ENCODE data around the gene ISCA1. TPM values are rescaled to one million over a fixed set of nuclear protein-coding genes. Genes with fewer than 3 reads are reported as not detected.

Gene ISCA1
- total and polyA plus RNA-seq, 2 donors (not counting 1 experiment from before 2014, with no cell fraction given): 19.2 to 44.8 TPM

DNA sequence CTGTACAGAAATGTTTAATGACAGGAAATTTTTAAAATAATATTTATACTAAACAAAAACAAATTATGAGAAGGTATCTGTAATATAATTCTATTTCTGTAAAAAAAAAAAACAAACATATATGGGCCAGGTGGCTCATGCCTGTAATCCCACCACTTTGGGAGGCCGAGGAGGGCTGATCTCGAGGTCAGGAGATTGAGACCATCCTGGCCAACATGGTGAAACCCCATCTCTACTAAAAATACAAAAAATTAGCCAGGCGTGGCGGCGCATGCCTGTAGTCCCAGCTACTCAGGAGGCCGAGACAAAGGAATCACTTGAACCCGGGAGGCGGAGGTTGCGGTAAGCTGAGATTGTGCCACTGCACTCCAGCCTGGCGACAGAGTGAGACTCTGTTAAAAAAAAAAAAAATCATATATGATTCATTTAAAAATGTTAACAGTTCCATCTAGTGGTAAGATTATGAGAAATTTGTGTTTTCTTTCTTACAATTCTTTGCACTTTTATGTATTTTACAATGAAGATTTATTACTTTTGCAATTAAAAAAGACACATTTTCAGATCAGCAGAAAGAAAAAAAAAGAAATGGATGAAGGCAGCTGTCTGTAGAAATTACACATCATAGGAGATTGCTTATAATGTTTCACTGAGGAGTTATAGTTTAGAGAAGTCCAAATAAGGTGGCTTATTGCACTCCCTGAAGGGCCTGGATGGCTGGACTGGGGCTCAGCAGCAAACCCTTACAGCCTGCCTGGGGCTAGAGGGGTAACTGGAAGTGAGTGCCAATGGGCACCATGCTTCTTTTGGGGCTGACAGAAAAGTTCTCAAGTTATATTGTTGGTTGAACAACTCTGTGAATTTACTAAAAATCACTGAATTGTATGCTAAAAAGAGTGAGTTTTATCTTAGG lies 43.2 kb downstream of the ISCA1 start:
- Histone ChIP-seq H3K36me3 (ENCODE audit: control insufficient read depth, insufficient read depth, low read length) (no peaks in the 10 kb centered on the region), H3K4me1 (ENCODE audit: control insufficient read depth, extremely low read depth, insufficient read depth, low read length) (peaks cover 3% of the 10 kb centered on the region), H2AFZ (ENCODE audit: low read length) (no peak overlapping the region), H3K79me2 (ENCODE audit: control insufficient read depth, insufficient read depth, low read length) (no peaks in the 10 kb centered on the region), H3K4me3 (replicated peaks in 1 of 4; ENCODE audit: control extremely low read depth in 1 of 4, insufficient read depth in 1 of 4, low read depth in 3 of 4, low read length in 4 of 4) (no peak overlapping the region), H3K27ac (ENCODE audit: insufficient read depth, low read length) (no peak overlapping the region), H4K20me1 (ENCODE audit: control insufficient read depth, extremely low read depth, insufficient read depth, low read length) (no peaks in the 10 kb centered on the region), H3K27me3 (ENCODE audit: control insufficient read depth, insufficient read depth, low read length) (no peaks in the 10 kb centered on the region), H3K9me3 (ENCODE audit: control insufficient read depth, insufficient read depth, low read depth, low read length) (no peaks in the 10 kb centered on the region), H3K4me2 (ENCODE audit: extremely low read depth, insufficient read depth, low read length) (no peak overlapping the region), H3K9ac (ENCODE audit: insufficient read depth, low read length) (no peak overlapping the region)
- peak in 1 of 2 donors; percentile 31 for DNase-seq (ENCODE audit: low read depth in 2 of 2)
- TF ChIP-seq, protein P1, sequence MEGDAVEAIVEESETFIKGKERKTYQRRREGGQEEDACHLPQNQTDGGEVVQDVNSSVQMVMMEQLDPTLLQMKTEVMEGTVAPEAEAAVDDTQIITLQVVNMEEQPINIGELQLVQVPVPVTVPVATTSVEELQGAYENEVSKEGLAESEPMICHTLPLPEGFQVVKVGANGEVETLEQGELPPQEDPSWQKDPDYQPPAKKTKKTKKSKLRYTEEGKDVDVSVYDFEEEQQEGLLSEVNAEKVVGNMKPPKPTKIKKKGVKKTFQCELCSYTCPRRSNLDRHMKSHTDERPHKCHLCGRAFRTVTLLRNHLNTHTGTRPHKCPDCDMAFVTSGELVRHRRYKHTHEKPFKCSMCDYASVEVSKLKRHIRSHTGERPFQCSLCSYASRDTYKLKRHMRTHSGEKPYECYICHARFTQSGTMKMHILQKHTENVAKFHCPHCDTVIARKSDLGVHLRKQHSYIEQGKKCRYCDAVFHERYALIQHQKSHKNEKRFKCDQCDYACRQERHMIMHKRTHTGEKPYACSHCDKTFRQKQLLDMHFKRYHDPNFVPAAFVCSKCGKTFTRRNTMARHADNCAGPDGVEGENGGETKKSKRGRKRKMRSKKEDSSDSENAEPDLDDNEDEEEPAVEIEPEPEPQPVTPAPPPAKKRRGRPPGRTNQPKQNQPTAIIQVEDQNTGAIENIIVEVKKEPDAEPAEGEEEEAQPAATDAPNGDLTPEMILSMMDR (conservative IDR thresholded peaks at IDR 0.05 in 1 of 2, IDR thresholded peaks at IDR 0.05 in 1 of 2; ENCODE audit: low read depth in 1 of 2, low read length in 2 of 2): no peak
- no peak for TF ChIP-seq EZH2 (IDR thresholded peaks at IDR 0.05; ENCODE audit: low read length, missing control alignments)

DNA sequence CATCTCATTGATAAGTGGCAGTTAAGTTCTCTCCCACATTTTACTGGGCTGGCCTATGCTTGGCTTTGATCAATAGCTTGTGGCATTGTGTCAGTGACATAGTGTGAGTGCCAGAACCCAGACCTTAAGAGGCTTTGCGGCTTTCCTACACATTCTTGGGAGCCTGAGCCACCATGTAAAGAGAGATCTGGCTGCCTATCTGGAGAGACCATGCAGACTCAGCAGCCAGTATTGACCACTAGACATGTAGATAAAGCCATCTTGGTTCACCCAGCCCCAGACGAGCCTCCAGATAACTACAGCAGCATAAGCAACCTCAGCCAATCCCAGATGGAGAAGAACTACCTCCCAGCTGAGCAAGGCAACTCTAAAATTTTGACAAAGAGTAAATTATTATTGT lies 51.5 kb downstream of the ISCA1 start:
- H4K20me1 ChIP-seq (ENCODE audit: control insufficient read depth, extremely low read depth, insufficient read depth, low read length): no peaks in the 10 kb centered on the region
- H3K4me2 ChIP-seq (ENCODE audit: extremely low read depth, insufficient read depth, low read length): no peak overlapping the region
- H3K9me3 ChIP-seq (ENCODE audit: control insufficient read depth, insufficient read depth, low read depth, low read length): no peaks in the 10 kb centered on the region
- TF ChIP-seq, protein P1 (conservative IDR thresholded peaks at IDR 0.05 in 1 of 2, IDR thresholded peaks at IDR 0.05 in 1 of 2; ENCODE audit: low read depth in 1 of 2, low read length in 2 of 2): no peak
- H3K4me1 ChIP-seq (ENCODE audit: control insufficient read depth, extremely low read depth, insufficient read depth, low read length): no peaks in the 10 kb centered on the region
- no peaks in the 10 kb centered on the region for H3K79me2 ChIP-seq (ENCODE audit: control insufficient read depth, insufficient read depth, low read length)
- H3K36me3 ChIP-seq (ENCODE audit: control insufficient read depth, insufficient read depth, low read length): no peaks in the 10 kb centered on the region
- no peaks in the 10 kb centered on the region for H3K27me3 ChIP-seq (ENCODE audit: control insufficient read depth, insufficient read depth, low read length)
- no peak overlapping the region for H3K9ac ChIP-seq (ENCODE audit: insufficient read depth, low read length)
- H3K4me3 ChIP-seq (replicated peaks in 1 of 4; ENCODE audit: control extremely low read depth in 1 of 4, insufficient read depth in 1 of 4, low read depth in 3 of 4, low read length in 4 of 4): no peak overlapping the region
- no peak overlapping the region for H2AFZ ChIP-seq (ENCODE audit: low read length)
- no peak overlapping the region for H3K27ac ChIP-seq (ENCODE audit: insufficient read depth, low read length)
- peak in 1 of 2 donors; percentile 13 for DNase-seq (ENCODE audit: low read depth in 2 of 2)

DNA sequence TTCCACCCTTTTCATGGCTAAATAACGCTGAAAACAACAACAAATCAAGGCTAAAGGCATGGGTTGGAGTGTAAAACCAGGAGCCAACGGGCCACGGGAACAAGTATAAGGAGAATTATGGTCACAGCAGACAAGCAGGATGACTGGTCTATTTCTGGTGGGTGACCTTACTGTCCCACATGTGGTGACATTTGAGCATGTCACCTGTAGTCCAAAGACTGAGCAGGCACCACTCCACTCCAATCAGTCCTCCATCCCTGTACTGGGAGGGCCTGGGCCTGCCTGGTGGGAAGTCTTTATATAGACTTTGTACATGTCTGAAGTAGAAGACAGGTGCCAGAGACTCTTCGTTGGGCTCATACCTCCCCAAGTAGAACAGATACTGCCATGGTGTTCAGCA lies 59.7 kb downstream of the ISCA1 start:
- no peaks in the 10 kb centered on the region for H3K9me3 ChIP-seq (ENCODE audit: control insufficient read depth, insufficient read depth, low read depth, low read length)
- no peak for TF ChIP-seq EZH2 (IDR thresholded peaks at IDR 0.05; ENCODE audit: low read length, missing control alignments)
- TF ChIP-seq, protein P1 (conservative IDR thresholded peaks at IDR 0.05 in 1 of 2, IDR thresholded peaks at IDR 0.05 in 1 of 2; ENCODE audit: low read depth in 1 of 2, low read length in 2 of 2): no peak
- H2AFZ ChIP-seq (ENCODE audit: low read length): no peak overlapping the region
- no peaks in the 10 kb centered on the region for H4K20me1 ChIP-seq (ENCODE audit: control insufficient read depth, extremely low read depth, insufficient read depth, low read length)
- no peak overlapping the region for H3K4me3 ChIP-seq (replicated peaks in 1 of 4; ENCODE audit: control extremely low read depth in 1 of 4, insufficient read depth in 1 of 4, low read depth in 3 of 4, low read length in 4 of 4)
- no peaks in the 10 kb centered on the region for H3K27me3 ChIP-seq (ENCODE audit: control insufficient read depth, insufficient read depth, low read length)
- H3K79me2 ChIP-seq (ENCODE audit: control insufficient read depth, insufficient read depth, low read length): no peaks in the 10 kb centered on the region
- no peaks in the 10 kb centered on the region for H3K36me3 ChIP-seq (ENCODE audit: control insufficient read depth, insufficient read depth, low read length)
- H3K9ac ChIP-seq (ENCODE audit: insufficient read depth, low read length): no peak overlapping the region
- DNase-seq (ENCODE audit: low read depth in 2 of 2): no peak
- no peak overlapping the region for H3K4me2 ChIP-seq (ENCODE audit: extremely low read depth, insufficient read depth, low read length)
- H3K4me1 ChIP-seq (ENCODE audit: control insufficient read depth, extremely low read depth, insufficient read depth, low read length): no peaks in the 10 kb centered on the region
- no peak overlapping the region for H3K27ac ChIP-seq (ENCODE audit: insufficient read depth, low read length)

Data from fibroblast of lung (primary cell).